Neutrophil (primary cell): ENCODE data around the gene CD47.

Experiments used
- H3K27ac ChIP-seq: fragments of 200-600 bp; sonication (generic); 2 replicates; pipeline ENCODE4 v1.5.1; 2016; ENCODE audit warnings: mild to moderate bottlenecking, moderate library complexity
- H3K27me3 ChIP-seq: fragments of 200-600 bp; sonication (generic); 2 replicates; pipeline ENCODE4 v1.6.0; 2016; ENCODE audit warnings: mild to moderate bottlenecking
- H3K36me3 ChIP-seq: fragments of 200-600 bp; sonication (generic); 2 replicates; pipeline ENCODE4 v1.5.1; 2017
- H3K4me1 ChIP-seq, 2 experiments: fragments of 200-600 bp in 1 of 2; sonication (generic) in 1 of 2; 1 replicate in 1 of 2; 2 replicates in 1 of 2; pipeline versions ENCODE4 v1.5.1 to v1.6.1; 2013 to 2016; ENCODE audit warnings: low read depth in 1 of 2, low read length in 1 of 2, mild to moderate bottlenecking in 1 of 2, moderate library complexity in 1 of 2; ENCODE audit not compliant: control insufficient read depth in 1 of 2, insufficient read depth in 1 of 2
- H3K4me3 ChIP-seq, 2 experiments: fragments of 200-600 bp in 1 of 2; sonication (generic) in 1 of 2; 1 replicate in 1 of 2; 2 replicates in 1 of 2; pipeline ENCODE4 v1.5.1; 2013 to 2016; ENCODE audit warnings: low read depth in 1 of 2, low read length in 1 of 2, mild to moderate bottlenecking in 1 of 2, moderate library complexity in 1 of 2
- H3K9me3 ChIP-seq: fragments of 200-600 bp; sonication (generic); 2 replicates; pipeline ENCODE4 v1.5.1; 2016
- TF ChIP-seq, protein P1 (sequence below): fragments of 200-600 bp; sonication (generic); IDR thresholded peaks from 2 replicates; pipeline ENCODE4 v1.5.1; 2016; ENCODE audit warnings: antibody characterized with exemption

The CD47 gene

GRCh38 chr3:108126348-108126747 is 35.5 kb upstream of the CD47 start:
- H3K36me3 ChIP-seq, result no peaks in the 10 kb centered on the region
- TF ChIP-seq, protein P1, sequence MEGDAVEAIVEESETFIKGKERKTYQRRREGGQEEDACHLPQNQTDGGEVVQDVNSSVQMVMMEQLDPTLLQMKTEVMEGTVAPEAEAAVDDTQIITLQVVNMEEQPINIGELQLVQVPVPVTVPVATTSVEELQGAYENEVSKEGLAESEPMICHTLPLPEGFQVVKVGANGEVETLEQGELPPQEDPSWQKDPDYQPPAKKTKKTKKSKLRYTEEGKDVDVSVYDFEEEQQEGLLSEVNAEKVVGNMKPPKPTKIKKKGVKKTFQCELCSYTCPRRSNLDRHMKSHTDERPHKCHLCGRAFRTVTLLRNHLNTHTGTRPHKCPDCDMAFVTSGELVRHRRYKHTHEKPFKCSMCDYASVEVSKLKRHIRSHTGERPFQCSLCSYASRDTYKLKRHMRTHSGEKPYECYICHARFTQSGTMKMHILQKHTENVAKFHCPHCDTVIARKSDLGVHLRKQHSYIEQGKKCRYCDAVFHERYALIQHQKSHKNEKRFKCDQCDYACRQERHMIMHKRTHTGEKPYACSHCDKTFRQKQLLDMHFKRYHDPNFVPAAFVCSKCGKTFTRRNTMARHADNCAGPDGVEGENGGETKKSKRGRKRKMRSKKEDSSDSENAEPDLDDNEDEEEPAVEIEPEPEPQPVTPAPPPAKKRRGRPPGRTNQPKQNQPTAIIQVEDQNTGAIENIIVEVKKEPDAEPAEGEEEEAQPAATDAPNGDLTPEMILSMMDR, result no peak
- no peak overlapping the region for H3K4me3 ChIP-seq
- H3K4me1 ChIP-seq, result peaks cover 64 to 71% of the 10 kb centered on the region in 2 experiments
- H3K9me3 ChIP-seq, result no peaks in the 10 kb centered on the region
- peak overlapping the region; percentile 87 for H3K27ac ChIP-seq
- H3K27me3 ChIP-seq, result no peaks in the 10 kb centered on the region

GRCh38 chr3:108125550-108126071 is 34.8 kb upstream of the CD47 start:
- H3K27ac ChIP-seq, result peak overlapping the region; percentile 87
- H3K36me3 ChIP-seq, result no peaks in the 10 kb centered on the region
- H3K27me3 ChIP-seq, result no peaks in the 10 kb centered on the region
- H3K9me3 ChIP-seq, result no peaks in the 10 kb centered on the region
- TF ChIP-seq, protein P1, result no peak
- H3K4me3 ChIP-seq, result peak overlapping the region in 1 of 2 experiments; percentile 51
- H3K4me1 ChIP-seq, result peaks cover 71 to 76% of the 10 kb centered on the region in 2 experiments

DNA sequence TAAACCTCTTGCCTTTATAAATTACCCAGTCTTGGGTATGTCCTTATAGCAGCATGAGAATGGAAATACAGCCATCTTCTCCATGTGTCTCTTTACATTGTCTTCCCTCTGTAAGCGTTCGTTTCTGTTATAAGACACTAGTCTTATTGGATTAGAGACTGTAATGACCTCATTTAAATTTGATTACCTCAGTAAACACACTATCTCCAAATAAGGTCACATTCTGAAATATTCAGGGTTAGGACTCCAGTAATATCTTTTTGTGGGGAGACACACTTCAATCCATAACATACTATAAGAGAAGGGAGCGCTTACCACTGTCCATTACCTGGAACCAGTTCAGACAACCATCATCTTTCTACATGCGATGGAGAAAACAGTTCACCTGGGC is 34.3 kb upstream of the CD47 start:
- H3K27ac ChIP-seq, result peak overlapping the region; percentile 87

GRCh38 chr3:108124337-108125152 is 33.7 kb upstream of the CD47 start:
- peak overlapping the region; percentile 87 for H3K27ac ChIP-seq
- H3K4me1 ChIP-seq, result peaks cover 82 to 87% of the 10 kb centered on the region in 2 experiments
- no peaks in the 10 kb centered on the region for H3K9me3 ChIP-seq
- no peaks in the 10 kb centered on the region for H3K27me3 ChIP-seq
- H3K36me3 ChIP-seq, result no peaks in the 10 kb centered on the region
- TF ChIP-seq, protein P1, result no peak
- H3K4me3 ChIP-seq, result peak overlapping the region; percentile 33 to 51

More for the DNA sequence above, 34.3 kb upstream of the CD47 start:
- TF ChIP-seq, protein P1, result no peak
- Histone ChIP-seq H3K27me3 (no peaks in the 10 kb centered on the region), H3K4me1 (peaks cover 76 to 81% of the 10 kb centered on the region in 2 experiments), H3K9me3 (no peaks in the 10 kb centered on the region), H3K36me3 (no peaks in the 10 kb centered on the region), H3K4me3 (peak overlapping the region in 1 of 2 experiments; percentile 51)

DNA sequence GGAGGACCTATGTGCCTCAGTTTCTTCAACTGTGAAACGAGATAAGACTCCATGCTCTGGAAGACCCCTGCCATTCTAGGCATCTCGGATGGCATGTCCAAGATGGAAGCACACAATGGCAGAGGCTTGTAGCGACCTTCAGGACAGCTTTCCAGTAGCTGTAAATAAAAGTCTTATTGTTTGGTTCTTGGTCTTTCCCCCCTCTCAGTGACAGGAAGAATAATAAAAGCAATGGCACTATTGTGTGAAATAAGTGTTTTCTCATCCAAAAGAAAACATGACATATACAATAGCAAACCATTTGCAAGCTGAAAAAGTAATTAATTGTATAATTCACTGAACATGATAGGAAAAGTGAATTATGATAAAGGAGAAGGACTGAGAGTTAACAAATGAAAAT is 32.5 kb upstream of the CD47 start:
- Histone ChIP-seq H3K27ac (no peak overlapping the region), H3K27me3 (no peaks in the 10 kb centered on the region), H3K4me1 (peaks cover 84 to 88% of the 10 kb centered on the region in 2 experiments), H3K4me3 (no peak overlapping the region), H3K36me3 (no peaks in the 10 kb centered on the region), H3K9me3 (no peaks in the 10 kb centered on the region)
- TF ChIP-seq, protein P1, result no peak
